Fibroblast of gingiva (primary cell): Measurements from ENCODE around the gene SLC25A10.

Experiments used
- DNase-seq: peaks from one replicate; pipeline ENCODE4 v3.0.0-alpha.2; 2011; ENCODE audit warnings: low read depth

SLC25A10 gene

GRCh38 chr17:81706757-81707624, 5.1 kb upstream of the SLC25A10 start:
- no peak for DNase-seq

- DNase-seq: no peak
Measured at GRCh38 chr17:81707725-81708646, 4.1 kb upstream of the SLC25A10 start.

GRCh38 chr17:81708739-81709185, 3.3 kb upstream of the SLC25A10 start:
- no peak for DNase-seq

GRCh38 chr17:81710514-81711308, 1.4 kb upstream of the SLC25A10 start:
- DNase-seq: peak; percentile 30

GRCh38 chr17:81712468-81713003, 452 bp downstream of the SLC25A10 start:
- DNase-seq: no peak

- DNase-seq: no peak
Measured at GRCh38 chr17:81713004-81713555, 996 bp downstream of the SLC25A10 start.

GRCh38 chr17:81713556-81714411, 1.7 kb downstream of the SLC25A10 start:
- no peak for DNase-seq

GRCh38 chr17:81714412-81715106, 2.5 kb downstream of the SLC25A10 start:
- no peak for DNase-seq

- DNase-seq: no peak
Measured at GRCh38 chr17:81715107-81715871, 3.2 kb downstream of the SLC25A10 start.

- DNase-seq: no peak
Measured at GRCh38 chr17:81715872-81716673, 4.0 kb downstream of the SLC25A10 start.

GRCh38 chr17:81716674-81716996, 4.6 kb downstream of the SLC25A10 start:
- DNase-seq: no peak

- DNase-seq: no peak
Measured at GRCh38 chr17:81717049-81717765, 5.1 kb downstream of the SLC25A10 start.

GRCh38 chr17:81717766-81718089, 5.6 kb downstream of the SLC25A10 start:
- no peak for DNase-seq

GRCh38 chr17:81719410-81720266, 7.6 kb downstream of the SLC25A10 start:
- DNase-seq: no peak

GRCh38 chr17:81720267-81721071, 8.4 kb downstream of the SLC25A10 start:
- no peak for DNase-seq
